Islet precursor cell (in vitro differentiated cells): ENCODE measurements around the gene MAP3K12.
"Not testable (repeated sequence)": the region's sequence is repeated elsewhere in the genome, so short reads cannot be mapped to it uniquely, and the experiment has no call there.

Source experiments
- DNase-seq: peaks from one replicate; pipeline ENCODE4 v3.0.0-alpha.2; 2018

The MAP3K12 gene, protein sequence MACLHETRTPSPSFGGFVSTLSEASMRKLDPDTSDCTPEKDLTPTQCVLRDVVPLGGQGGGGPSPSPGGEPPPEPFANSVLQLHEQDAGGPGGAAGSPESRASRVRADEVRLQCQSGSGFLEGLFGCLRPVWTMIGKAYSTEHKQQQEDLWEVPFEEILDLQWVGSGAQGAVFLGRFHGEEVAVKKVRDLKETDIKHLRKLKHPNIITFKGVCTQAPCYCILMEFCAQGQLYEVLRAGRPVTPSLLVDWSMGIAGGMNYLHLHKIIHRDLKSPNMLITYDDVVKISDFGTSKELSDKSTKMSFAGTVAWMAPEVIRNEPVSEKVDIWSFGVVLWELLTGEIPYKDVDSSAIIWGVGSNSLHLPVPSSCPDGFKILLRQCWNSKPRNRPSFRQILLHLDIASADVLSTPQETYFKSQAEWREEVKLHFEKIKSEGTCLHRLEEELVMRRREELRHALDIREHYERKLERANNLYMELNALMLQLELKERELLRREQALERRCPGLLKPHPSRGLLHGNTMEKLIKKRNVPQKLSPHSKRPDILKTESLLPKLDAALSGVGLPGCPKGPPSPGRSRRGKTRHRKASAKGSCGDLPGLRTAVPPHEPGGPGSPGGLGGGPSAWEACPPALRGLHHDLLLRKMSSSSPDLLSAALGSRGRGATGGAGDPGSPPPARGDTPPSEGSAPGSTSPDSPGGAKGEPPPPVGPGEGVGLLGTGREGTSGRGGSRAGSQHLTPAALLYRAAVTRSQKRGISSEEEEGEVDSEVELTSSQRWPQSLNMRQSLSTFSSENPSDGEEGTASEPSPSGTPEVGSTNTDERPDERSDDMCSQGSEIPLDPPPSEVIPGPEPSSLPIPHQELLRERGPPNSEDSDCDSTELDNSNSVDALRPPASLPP

DNA sequence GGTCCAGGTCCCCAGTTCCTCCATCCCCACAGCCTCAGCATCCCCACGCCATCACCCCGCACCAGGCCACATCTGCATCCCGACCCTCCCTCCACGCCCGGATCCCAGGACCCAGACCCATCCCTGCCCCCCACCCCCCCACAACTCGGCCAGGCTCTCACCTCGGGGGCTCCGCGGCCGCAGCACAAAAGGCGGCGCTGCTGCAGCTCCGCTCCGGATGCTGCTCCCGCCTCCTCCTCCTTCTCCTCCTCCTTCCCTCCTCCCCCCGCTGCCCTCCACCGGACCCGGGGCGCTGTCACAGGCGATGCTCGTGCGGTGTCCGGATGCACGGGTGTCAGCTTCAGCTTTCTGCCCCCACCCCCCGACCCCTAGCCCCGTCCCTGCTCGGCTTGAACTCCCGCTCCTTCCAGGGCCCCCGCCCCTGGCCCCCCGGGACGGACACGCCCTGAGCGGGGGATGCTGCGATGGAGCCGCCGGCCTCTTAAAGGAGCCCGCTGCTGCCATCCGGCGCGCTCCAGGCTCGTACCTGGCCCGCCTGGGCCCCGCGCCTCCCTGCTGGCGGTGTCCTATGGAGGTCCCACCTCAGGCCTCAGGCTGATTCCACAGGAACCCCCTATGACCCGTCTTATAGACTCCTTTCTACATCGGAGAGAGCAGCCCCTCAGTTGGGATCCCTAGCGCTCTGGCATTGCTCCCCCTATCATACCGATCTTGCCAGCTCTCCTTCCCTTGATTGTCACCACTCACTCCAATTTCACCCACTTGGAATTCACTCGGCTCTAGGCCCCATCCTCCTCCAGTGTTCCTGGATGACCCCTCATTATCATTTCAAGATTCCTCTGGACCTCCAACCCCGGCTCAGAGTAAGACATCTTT, at the start of gene MAP3K12:
Gene MAP3K12 (minus strand): TSS at position 193 of the 876 bp plus-strand sequence. CDS start 12,067 bp downstream, outside the sequence.
- DNase-seq: peak; percentile 90

DNA sequence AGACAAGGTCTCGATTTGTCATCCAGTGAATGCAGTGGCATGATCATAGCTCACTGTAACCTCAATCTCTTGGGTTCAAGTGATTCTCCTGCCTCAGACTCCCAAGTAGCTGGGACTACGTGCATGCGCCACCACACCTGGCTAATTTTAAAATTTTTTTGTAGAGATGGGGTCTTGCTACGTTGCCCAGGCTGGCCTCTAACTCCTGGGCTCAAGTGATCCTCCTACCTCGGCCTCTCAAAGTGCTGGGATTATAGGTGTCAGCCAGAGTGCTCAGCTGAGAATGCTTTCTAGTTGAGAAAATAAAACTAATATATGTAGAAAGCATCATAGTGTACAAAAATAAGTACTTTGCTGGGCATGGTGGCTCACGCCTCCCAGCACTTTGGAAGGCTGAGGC, 49.1 kb upstream of the MAP3K12 start:
- not testable (repeated sequence) for DNase-seq

DNA sequence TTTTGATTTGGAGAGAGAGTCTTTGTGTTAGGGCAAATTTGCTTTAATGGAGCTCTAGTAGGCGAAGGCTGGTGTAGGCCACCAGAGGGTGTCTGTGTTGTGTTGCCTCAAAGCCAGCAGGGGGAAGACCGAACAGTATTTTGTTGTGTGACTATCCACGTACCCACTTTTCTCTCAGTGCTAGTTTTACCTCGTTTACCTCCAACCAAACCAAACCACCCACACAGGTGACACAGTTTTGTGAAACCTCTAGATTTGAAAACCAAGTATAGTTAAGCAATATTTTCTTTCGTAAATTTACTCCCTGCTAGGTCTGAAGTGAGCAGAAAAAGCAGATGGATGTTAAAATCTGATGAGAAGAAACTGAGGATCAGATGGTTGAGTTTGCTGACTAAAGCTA, 44.3 kb upstream of the MAP3K12 start:
- peak; percentile 81 for DNase-seq

DNA sequence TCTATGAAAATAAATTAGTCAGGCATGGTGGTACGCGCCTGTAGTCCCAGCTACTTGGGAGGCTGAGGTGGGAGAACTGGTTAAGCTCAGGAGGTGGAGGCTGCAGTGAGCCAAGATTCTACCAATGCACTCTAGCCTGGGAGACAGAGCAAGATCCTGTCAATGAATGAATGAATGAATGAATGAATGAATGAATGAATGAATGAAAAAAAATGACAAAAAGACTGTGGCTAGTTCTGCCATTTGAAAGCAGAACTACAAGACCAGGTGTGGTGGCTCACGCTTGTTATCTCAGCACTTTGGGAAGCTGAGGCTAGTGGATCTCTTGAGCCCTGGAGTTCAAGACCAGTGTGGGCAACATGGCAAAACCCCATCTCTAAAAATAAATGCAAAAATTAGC, 40.3 kb upstream of the MAP3K12 start:
- no peak for DNase-seq

DNA sequence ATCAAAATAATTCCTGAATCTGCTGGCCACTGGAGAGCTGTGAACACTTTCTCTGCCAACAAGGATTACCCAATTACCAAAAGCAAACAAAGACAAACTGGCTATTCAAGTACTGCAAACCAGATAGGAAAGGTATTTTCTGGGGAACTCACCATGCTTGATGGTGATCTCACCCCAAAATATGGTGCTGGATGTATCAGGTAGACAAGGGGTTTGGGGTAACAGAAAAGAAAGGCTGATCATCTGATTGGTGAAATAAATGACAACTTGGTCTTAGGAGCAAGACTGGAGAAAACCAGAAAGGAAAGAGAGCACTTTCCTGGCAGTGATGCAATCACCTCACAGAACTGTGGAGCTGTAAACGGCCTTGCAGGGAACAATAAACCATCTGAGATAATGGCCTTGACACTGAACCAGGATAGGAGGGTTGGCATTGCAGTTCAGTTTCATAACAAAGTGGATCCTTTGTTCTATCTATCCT, 39.0 kb upstream of the MAP3K12 start:
- DNase-seq: peak; percentile 72

DNA sequence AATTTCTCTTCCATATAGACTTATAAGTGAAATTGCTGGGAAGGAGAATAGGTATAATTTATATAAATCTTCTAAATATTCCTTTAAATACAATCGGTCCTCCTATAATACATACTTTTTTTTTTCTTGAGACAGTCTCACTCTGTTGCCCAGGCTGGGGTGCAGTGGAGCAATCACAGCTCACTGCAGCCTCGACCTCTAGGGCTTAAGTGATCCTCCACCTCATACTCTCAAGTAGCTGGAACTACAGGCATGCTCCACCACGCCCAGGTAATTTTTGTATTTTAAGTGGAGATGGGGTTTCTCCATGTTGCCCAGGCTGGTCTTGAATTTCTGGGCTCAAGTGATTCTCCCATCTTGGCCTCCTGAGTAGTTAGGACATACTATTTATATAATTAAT, 37.7 kb upstream of the MAP3K12 start:
- DNase-seq: no peak

DNA sequence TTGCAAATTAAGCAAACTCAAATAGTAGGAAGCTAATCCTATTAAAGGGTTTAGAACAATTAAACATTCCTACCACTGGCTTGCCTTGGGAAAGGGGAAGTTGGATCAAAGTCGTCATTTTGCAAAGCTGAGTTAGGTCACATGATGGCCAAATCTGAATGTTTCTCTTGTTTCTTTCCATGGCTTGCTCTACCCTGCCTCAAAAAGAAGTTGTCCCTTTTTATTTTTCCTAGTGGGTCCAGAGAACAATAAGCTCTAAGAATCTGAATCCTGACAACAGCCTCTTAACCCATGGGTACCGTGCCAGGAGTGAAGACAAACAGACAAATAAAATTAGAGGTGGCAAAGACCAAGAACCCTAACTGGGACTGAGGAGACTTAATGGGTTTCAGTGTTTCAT, 34.2 kb upstream of the MAP3K12 start:
- DNase-seq: no peak

DNA sequence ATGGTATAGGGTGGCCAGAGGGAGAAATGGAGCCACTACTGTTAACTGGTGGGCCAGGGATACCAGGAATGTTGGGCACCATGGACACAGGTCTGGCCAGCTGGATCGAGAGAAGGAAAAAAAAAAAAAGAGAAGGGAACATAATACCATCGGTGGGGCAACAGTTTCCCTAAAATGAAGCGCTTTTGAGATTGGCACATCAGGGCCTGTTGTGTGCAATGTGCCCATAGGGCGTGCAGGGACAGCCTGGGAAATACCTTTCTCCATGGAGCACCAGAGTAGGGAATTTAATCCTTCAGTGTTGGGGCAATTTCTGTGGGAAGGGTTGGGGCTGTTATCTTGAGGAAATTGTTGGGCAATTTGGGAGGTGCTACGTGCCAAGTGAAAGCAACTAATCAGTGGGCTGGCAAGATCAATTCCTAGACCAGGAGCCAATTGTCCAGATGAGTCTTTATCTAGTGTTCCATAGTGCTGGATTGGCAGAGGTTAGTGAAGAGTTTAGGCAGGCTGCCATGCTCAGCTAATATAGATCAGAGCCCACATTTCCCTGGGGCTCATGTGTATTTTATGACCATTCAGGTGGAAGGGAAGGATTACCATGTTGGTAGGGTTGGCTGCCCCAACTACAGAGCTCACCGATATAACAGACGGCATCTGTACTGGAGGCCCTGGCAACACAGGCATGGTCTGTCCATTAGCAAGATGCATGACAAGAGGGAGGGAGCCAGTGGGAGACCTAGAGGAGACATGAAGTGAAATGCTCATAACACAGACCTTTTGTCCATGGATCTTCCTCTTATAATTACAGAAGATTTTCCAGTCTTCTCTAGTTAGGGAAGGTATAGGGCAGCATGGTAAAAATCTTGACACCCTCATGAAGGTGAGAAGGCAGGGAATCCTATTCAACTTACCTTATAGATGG, 33.5 kb upstream of the MAP3K12 start:
- DNase-seq: no peak

DNA sequence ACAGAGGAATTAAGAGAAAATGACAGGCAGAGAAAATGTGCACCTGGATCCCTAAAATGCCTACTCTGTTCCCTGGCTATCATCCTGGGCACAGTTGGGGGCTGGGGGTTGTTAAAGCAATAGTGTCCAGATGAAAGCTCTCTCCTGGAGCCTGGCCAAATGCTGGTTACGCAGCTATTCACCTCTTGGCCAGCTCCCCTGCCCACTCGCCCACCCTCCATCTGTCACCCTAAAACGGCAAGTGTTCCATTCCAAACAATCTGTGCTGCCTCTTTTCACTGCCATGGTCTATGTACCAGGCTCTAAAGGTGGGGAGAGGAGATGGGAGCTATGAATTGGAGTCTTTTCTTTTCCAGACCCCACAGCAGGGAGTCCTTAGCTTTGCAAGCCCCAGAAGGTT, 32.8 kb upstream of the MAP3K12 start:
- no peak for DNase-seq

DNA sequence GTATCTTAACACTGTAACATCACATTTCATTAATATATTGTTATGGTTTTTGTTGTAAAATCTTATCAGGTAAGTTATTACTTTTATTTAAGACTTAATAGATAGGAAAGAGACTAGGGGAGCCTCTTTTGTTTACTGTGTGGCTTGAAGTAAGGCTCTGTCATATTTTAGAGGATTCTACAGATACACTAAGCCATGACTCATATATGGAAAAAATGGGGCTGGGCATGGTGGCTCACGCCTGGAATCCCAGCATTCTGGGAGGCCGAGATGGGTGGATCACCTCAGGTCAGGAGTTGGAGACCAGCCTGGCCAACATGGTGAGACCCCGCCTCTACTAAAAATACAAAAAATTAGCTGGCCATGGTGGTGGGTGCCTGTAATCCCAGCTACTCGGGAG, 31.7 kb upstream of the MAP3K12 start:
- no peak for DNase-seq

DNA sequence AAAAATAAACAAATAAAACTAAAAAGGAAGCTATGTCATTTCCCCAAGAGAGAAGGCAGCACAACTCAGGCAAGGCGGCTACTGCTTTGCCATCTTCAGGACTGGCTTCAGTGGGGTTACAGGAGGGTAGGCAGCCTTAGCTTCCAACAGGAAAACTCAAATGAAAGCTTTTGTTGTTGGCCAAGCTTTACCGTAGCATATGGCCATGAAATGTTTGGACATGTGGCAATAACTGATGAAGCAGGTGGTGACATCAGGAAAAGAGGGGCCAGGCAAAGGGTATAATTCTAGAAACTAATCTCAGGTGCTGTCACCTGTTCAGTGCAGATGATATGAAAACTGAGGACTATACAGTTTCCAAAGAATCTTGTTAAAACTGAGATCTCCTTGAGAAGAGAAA, 30.8 kb upstream of the MAP3K12 start:
- no peak for DNase-seq

DNA sequence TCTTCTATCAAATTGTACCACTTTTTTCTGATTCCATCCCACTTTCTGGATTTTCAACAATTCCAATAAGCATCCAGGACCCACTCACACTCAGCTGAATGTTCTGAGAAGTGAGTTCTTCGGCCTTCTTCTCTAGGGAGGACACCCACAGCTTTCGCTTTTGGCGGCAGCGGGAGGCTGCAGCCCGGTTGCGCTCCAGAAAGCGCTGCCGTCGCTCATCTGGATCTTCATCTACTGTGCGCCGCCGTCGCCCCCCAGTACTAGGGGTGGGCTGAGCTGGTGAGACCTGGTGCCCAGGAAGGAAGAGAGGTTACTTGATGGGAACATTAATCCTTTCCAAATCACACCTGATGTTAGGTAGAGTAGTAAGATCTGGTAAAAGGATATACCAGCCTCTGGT, 25.2 kb upstream of the MAP3K12 start:
- DNase-seq: no peak

DNA sequence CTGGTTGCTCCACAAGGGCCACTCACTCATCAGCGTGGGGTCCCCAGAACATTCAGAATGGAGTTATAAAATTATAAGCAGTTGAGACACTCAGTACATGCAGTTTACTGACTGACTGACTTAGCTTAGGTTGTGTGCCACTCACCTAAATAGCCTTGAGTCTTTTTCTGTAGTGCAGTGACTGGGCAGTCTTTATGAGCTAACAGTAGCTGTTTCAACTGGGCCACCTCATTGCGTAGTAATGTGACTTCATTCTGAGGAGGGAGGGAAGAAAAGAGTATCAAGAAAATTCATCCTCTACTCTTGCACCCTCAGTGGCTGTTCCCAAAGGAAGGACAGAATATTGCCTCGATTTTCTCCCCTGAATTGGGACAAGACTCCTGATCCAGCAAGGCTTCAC, 23.9 kb upstream of the MAP3K12 start:
- DNase-seq: peak; percentile 44

DNA sequence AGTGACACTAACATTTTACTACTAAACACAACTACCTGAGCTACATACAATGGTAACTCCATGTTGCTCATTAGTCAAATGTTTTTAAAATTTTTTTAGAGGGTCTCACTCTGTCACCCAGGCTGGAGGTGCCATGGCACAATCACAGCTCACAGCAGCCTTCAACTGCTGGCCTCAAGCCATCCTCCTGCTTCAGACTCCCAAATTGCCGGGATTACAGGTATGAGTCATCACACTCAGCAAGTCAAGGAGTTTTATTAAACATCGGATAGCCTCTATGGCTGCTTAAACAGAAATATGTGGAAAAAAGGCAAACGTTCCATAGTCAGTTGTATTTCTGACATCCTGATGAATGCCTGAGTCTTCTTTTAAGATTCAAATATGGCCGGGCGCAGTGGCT, 19.1 kb upstream of the MAP3K12 start:
- DNase-seq: no peak

DNA sequence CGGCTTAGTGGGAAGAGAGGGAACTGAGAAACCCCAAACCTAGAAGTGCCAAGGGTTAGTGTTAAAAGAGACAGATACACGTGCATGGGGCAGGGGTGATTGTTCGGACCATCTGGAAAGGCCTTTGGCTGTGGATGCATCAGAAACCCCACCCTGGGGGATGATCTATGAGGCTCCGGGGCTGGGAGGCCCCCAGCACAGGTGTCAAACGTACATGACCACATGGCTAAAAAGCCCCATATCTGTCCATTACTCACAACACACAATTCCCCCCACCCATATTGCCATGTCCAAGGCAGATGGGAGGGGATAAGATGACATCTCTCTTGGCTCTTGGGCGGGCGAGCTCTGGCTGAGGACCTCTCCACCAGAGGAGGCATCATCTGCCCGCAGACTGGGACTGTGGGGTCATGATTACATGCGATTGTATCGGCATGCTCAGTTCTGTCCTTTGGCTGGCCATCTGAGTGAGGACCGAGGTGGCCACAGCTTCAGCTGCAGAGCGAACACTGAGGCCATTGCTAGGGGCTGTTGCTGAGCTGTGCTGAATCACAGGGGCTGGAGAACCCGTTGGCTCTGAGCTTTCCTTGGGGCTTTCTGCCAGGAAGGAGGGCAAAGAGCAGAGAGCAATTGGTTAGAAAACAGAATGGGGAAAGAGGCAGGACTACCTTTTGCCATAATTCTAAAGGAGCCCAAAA, 17.6 kb upstream of the MAP3K12 start:
- DNase-seq: peak; percentile 47

DNA sequence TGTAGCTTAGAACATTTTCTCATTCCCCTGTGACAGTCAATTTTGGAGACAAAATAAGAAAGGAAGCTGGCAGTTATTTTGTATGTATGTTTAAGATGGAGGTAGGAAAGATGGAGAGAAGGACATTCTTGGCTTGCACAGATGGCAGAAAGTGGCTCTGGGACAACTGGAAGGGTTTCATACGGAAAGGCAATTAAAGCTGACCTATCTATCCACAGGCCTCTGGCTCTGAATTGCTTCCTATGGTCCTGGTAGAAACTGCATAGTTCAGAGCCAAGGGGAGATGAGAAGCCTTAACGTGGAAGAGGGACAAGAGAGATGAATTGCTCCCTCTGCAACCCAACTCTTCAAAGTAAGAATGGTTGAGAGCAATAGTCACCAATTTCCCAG, 16.0 kb upstream of the MAP3K12 start:
- DNase-seq: no peak

DNA sequence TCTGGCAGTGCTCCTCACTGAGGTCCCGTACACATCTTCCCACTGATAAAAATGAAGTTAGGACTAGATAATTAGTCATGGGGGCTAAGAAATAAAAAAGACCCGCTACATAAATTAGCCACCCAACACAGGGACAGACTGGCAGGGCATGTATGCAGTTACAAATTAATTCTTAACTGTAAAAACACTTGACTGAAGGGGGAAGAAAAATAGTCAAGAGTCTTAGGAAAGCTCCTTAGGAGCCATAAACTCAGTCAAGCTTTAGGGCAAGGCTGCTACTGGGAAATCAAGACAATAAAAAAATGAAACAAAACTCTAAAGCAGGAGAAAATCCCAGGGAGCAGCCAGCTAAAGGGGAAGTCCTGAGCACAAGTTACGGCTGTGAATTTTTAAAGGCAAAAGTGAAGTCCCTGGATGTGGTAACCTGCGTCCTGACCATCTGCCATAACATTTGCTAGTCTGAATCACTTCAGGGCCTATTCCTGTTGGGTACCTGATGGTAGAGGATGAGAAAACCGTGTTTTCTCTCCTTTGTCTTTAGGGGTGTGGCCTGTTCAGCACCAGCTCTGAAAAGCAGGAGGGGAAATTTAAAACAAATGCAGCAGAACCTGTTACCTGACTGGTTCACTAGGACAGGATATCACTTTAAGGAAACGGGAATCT, 15.5 kb upstream of the MAP3K12 start:
- no peak for DNase-seq

DNA sequence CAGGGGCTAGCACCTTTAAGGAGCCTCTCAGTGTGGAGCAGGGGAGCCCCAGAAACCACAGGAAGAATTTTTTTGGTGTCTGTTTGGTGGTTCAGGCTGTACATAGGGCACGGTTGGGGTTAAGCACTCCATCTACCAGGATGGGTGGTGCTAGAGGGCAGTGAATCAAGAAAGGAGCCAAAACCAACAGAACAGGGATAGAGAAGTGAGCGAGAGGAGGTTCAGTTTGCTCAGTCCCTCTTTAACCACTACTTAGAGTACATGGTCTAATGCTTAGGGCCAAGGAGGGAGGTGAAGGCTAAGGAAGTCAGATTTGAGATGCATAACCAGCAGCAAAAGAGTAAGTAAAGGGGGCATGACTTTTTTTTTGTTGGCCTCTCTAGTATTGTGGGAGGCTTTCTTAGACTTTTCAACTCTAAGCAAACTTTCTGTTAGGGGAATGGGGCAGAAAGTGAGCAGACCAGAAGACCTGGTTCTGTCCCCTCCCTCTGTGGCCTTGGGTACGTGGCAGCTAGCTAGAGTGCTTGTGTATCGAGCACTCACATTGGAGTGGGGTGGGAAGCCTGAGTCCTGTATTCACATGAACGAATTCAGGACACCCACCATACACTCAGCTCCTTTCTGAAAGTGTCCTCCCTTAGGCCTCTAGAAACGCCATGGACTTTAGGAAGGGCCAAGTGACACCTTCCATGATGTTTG, 14.6 kb upstream of the MAP3K12 start:
- no peak for DNase-seq

DNA sequence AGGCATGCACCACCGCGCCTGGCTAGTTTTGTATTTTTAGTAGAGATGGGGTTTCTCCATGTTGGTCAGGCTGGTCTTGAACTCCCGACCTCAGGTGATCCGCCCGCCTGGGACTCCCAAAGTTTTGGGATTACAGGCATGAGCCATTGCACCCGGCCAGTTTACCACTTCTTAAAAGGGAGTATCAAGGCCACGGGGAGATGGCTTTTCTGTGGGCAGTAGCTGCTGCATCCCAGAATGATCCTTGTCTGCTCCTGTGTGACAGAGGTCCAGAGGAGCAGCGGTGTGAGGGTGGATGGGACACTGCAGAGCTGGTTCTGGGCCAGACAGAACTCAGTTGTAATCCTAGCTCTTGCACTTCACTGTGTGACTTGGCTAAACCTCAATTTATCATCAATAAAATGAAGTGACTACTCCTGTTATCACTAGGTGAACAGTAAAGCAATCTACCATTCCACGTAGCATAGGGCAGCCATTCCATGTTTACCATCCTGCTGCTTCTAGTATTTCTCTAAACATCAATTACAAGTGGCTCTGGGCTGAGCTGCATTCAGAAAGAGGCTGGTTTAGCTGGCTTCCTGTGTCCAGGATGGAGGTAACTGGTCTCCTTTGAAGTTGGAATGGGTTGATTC, 11.0 kb upstream of the MAP3K12 start:
- no peak for DNase-seq
